Stimulated activated effector memory CD8-positive, alpha-beta T cell treated with anti-CD3 and anti-CD28 coated beads, Interleukin-12 subunit alpha, Interleukin-12 subunit beta, amount 100 ng/mL, for 72 hours (primary cell): ENCODE measurements around the gene PXK.
A peak's percentile ranks its signal among the peaks of the same experiment; 100 is the strongest.
"Not testable (repeated sequence)": the region's sequence is repeated elsewhere in the genome, so short reads cannot be mapped to it uniquely, and the experiment has no call there.

ENCODE experiments used
- ATAC-seq: fragments of 150-1000 bp; cut with Tn5 transposase; 2 replicates; pipeline ENCODE4 v1.10.0; 2021
- DNase-seq, 2 donors: peaks; one replicate each; pipeline ENCODE4 v3.0.0; 2021 to 2022; ENCODE audit warnings: low spot score in 2 of 2
- H3K27ac Mint-ChIP-seq: one replicate; pipeline ENCODE4 v1.8.0; 2022; ENCODE audit warnings: mild to moderate bottlenecking, mixed read lengths
- H3K36me3 Mint-ChIP-seq: one replicate; pipeline ENCODE4 v1.8.0; 2022; ENCODE audit warnings: mild to moderate bottlenecking, mixed read lengths
- H3K4me1 Mint-ChIP-seq: one replicate; pipeline ENCODE4 v1.8.0; 2022; ENCODE audit warnings: mixed read lengths
- H3K4me3 Mint-ChIP-seq: one replicate; pipeline ENCODE4 v1.8.0; 2022; ENCODE audit warnings: mild to moderate bottlenecking, mixed read lengths
- H3K9me3 Mint-ChIP-seq: one replicate; pipeline ENCODE4 v1.8.0; 2022; ENCODE audit warnings: mixed read lengths

Gene PXK

GRCh38 chr3:58333206-58334012, 717 bp downstream of the PXK start:
- Mint-ChIP-seq H3K36me3 (peaks cover 20% of the 10 kb centered on the region), H3K4me1 (peaks cover 42% of the 10 kb centered on the region), H3K27ac (peak overlapping the region; percentile 95), H3K4me3 (peak overlapping the region; percentile 91), H3K9me3 (no peaks in the 10 kb centered on the region)
- ATAC-seq (peak; percentile 44), DNase-seq (peak in 1 of 2 donors; percentile 67)

DNA sequence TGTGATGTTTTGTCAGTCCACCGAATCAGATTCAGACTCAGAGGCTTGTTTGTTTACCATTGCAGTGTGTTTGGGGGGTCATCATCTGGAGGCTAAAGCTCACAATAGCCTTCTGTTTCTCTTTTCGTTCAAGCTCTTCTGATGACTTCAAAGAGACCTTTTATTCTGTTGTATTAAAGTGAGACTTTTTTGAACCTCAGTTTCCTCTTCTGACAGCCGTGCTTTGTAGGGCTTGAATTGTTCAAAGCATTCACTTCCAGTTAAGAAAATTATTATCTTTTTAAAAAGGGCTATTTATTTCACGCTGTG, 1.3 kb downstream of the PXK start:
- Mint-ChIP-seq H3K4me3 (peak overlapping the region; percentile 91), H3K27ac (peak overlapping the region; percentile 95), H3K36me3 (peaks cover 25% of the 10 kb centered on the region), H3K9me3 (no peaks in the 10 kb centered on the region), H3K4me1 (peaks cover 42% of the 10 kb centered on the region)
- DNase-seq, result no peak
- ATAC-seq, result no peak

GRCh38 chr3:58334506-58334884, 1.8 kb downstream of the PXK start:
- Mint-ChIP-seq H3K9me3 (no peaks in the 10 kb centered on the region), H3K4me1 (peaks cover 42% of the 10 kb centered on the region), H3K4me3 (peak overlapping the region; percentile 91), H3K27ac (peak overlapping the region; percentile 95), H3K36me3 (peaks cover 30% of the 10 kb centered on the region)
- ATAC-seq, result no peak
- DNase-seq, result no peak

- peaks cover 36% of the 10 kb centered on the region for H3K36me3 Mint-ChIP-seq
- DNase-seq, result no peak
- peak overlapping the region; percentile 91 for H3K4me3 Mint-ChIP-seq
- peak overlapping the region; percentile 95 for H3K27ac Mint-ChIP-seq
- peaks cover 42% of the 10 kb centered on the region for H3K4me1 Mint-ChIP-seq
- ATAC-seq, result no peak
- no peaks in the 10 kb centered on the region for H3K9me3 Mint-ChIP-seq
Observed at GRCh38 chr3:58335652-58335947, 2.9 kb downstream of the PXK start.

DNA sequence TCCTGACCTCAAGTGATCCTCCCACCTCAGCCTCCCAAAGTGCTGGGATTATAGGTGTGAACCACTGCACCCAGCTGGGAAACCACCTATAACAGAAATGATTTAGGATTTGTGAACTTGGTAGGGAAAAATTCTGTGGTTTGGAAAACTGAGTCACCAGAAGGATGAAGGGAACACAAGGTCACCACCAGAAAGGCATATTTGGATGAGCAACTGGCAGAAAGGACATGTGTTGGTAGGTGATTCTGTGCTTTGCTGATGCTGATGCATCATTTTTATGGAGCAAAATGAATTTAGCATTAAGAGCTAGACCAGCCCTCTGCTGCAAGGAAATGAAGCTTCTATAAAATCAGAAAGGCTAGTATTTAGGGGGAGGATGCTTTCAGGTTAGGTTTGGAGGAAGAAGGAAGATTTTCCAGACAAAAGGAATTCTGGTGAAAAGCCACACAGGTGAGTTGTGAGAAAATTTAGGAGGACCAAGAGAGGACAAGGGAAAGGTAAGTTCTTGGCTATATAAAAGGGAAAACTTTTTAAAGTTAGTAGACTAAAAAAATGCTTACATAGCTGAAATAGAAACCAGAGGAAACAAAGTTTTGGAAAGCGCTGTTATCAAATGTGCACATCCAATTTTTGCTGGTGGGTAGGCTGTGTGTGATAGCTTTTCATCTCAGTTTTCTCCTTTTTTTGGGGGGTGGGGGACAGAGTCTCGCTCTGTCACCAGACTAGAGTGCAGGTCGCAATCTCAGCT, 3.6 kb downstream of the PXK start:
- ATAC-seq (no peak), DNase-seq (no peak)
- Mint-ChIP-seq H3K9me3 (no peaks in the 10 kb centered on the region), H3K36me3 (peaks cover 43% of the 10 kb centered on the region), H3K27ac (peak overlapping the region; percentile 95), H3K4me3 (no peak overlapping the region), H3K4me1 (peaks cover 42% of the 10 kb centered on the region)

- Mint-ChIP-seq H3K36me3 (peaks cover 49% of the 10 kb centered on the region), H3K4me1 (peaks cover 36% of the 10 kb centered on the region), H3K27ac (no peak overlapping the region), H3K4me3 (no peak overlapping the region), H3K9me3 (no peaks in the 10 kb centered on the region)
- no peak for DNase-seq
- ATAC-seq, result no peak
Observed at GRCh38 chr3:58337190-58337589, 4.5 kb downstream of the PXK start.

- not testable (repeated sequence) for DNase-seq, H3K9me3 Mint-ChIP-seq, H3K27ac Mint-ChIP-seq, H3K4me3 Mint-ChIP-seq, ATAC-seq
- Mint-ChIP-seq H3K4me1 (peaks cover 24% of the 10 kb centered on the region), H3K36me3 (peaks cover 59% of the 10 kb centered on the region)
Observed at GRCh38 chr3:58339146-58339545, 6.5 kb downstream of the PXK start.

DNA sequence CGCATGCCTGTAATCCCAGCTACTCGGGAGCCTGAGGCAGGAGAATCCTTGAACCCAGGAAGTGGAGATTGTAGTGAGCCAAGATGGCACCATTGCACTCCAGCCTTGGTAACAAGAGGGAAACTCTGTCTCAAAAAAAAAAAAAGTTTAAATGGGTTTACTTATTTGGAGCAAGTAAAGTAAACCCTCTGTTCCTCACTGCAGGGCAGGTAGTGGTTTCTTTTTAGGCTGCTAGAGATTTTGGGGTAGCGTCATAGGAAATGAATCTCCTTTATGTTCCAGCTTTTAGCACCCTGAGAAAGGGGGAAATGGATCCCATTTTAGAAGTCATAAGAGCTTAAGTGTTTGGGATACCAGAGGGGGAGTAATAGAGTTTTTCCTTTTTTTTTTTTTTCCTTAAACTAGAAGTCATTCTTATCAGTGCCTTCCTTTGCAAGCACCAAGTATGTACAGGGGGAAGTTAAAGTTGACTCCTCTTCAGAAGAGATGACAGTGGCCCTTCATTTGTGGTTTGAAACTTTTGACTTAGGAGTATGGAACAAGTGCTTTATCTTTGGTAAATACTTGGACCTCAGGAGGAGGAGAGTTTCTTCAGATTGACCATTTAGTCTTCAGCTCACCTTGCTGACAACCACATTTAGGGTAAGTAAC, 8.0 kb downstream of the PXK start:
- no peak for ATAC-seq
- no peak for DNase-seq
- Mint-ChIP-seq H3K4me3 (no peak overlapping the region), H3K36me3 (peaks cover 51% of the 10 kb centered on the region), H3K4me1 (peaks cover 10% of the 10 kb centered on the region), H3K9me3 (no peaks in the 10 kb centered on the region), H3K27ac (no peak overlapping the region)

GRCh38 chr3:58341376-58341775, 8.7 kb downstream of the PXK start:
- Mint-ChIP-seq H3K27ac (no peak overlapping the region), H3K4me3 (no peak overlapping the region), H3K4me1 (peaks cover 10% of the 10 kb centered on the region), H3K36me3 (peaks cover 45% of the 10 kb centered on the region), H3K9me3 (no peaks in the 10 kb centered on the region)
- ATAC-seq (no peak), DNase-seq (no peak)

- no peak for DNase-seq
- Mint-ChIP-seq H3K36me3 (peaks cover 39% of the 10 kb centered on the region), H3K9me3 (no peaks in the 10 kb centered on the region), H3K4me1 (peaks cover 16% of the 10 kb centered on the region), H3K4me3 (no peak overlapping the region), H3K27ac (no peak overlapping the region)
- ATAC-seq, result no peak
Observed at GRCh38 chr3:58342676-58343075, 10.0 kb downstream of the PXK start.

DNA sequence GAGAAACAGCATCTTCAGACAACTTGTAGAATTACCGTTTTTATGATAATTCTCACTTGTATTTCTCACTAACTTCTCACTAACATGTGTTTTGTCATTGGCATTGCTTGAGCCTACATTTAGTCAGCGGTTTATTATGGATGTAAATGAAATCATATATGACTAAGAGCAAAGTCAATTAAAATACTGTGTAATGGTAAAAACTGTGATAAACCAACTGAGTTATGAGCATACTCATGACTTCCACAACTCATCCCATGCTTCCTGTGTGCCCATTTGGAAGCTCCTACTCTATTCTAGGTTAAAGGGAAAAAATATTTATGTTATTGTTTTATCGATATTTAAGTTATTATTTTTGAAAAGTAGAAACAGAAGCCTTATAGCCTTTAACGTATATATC, 12.8 kb downstream of the PXK start:
- Mint-ChIP-seq H3K4me3 (no peak overlapping the region), H3K36me3 (peaks cover 24% of the 10 kb centered on the region), H3K4me1 (peaks cover 28% of the 10 kb centered on the region), H3K27ac (peak overlapping the region; percentile 41), H3K9me3 (no peaks in the 10 kb centered on the region)
- ATAC-seq (no peak), DNase-seq (no peak)

GRCh38 chr3:58346368-58346767, 13.7 kb downstream of the PXK start:
- H3K27ac Mint-ChIP-seq, result peak overlapping the region; percentile 41
- H3K9me3 Mint-ChIP-seq, result no peaks in the 10 kb centered on the region
- DNase-seq, result no peak
- H3K36me3 Mint-ChIP-seq, result peaks cover 16% of the 10 kb centered on the region
- peak overlapping the region; percentile 5 for H3K4me3 Mint-ChIP-seq
- peak; percentile 87 for ATAC-seq
- peaks cover 32% of the 10 kb centered on the region for H3K4me1 Mint-ChIP-seq

GRCh38 chr3:58347984-58348383, 15.3 kb downstream of the PXK start:
- no peak overlapping the region for H3K27ac Mint-ChIP-seq
- peaks cover 8% of the 10 kb centered on the region for H3K36me3 Mint-ChIP-seq
- no peak for DNase-seq
- H3K4me3 Mint-ChIP-seq, result no peak overlapping the region
- no peak for ATAC-seq
- no peaks in the 10 kb centered on the region for H3K9me3 Mint-ChIP-seq
- peaks cover 46% of the 10 kb centered on the region for H3K4me1 Mint-ChIP-seq

GRCh38 chr3:58349792-58350626, 17.3 kb downstream of the PXK start:
- DNase-seq (peak in 1 of 2 donors; percentile 57), ATAC-seq (peak; percentile 74)
- Mint-ChIP-seq H3K4me1 (peaks cover 57% of the 10 kb centered on the region), H3K27ac (peak overlapping the region; percentile 69), H3K4me3 (peak overlapping the region; percentile 42), H3K9me3 (no peaks in the 10 kb centered on the region), H3K36me3 (peaks cover 6% of the 10 kb centered on the region)

- Mint-ChIP-seq H3K4me3 (peak overlapping the region; percentile 42), H3K4me1 (peaks cover 57% of the 10 kb centered on the region), H3K9me3 (no peaks in the 10 kb centered on the region), H3K27ac (peak overlapping the region; percentile 69), H3K36me3 (peaks cover 6% of the 10 kb centered on the region)
- ATAC-seq (no peak), DNase-seq (no peak)
Observed at GRCh38 chr3:58350627-58351013, 17.9 kb downstream of the PXK start.
